ENCODE data around the gene FGF14. TPM values are rescaled to one million over a fixed set of nuclear protein-coding genes. Genes with fewer than 3 reads are reported as not detected.

FGF14 gene
- total RNA-seq, 2 donors from 2014 or later, result under 0.01 to 0.28 TPM

DNA sequence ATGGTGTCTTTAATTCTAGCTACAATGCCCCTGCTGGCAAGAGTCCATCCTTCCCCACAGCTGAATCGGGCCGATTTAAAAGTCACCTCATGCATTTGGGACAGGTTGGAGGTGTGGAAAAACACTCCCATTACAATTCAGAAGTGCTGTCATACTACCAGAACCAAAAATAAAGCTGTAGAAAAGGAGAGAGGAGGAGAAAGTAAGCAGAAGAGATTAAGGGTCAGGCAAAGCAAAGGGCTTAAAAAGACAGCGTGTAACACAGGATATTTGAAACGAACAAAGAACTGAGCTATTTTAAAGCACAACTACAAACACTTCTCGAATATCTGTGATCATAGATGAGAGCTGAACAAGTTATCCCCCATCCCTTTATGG is 90.4 kb downstream of the FGF14 start:
- Histone ChIP-seq H3K9me3 (no peaks in the 10 kb centered on the region), H3K4me1 (replicated peaks) (no peaks in the 10 kb centered on the region), H3K27ac (no peak overlapping the region), H3K27me3 (replicated peaks; ENCODE audit: insufficient read depth) (no peaks in the 10 kb centered on the region), H3K4me3 (no peak overlapping the region), H3K36me3 (no peaks in the 10 kb centered on the region)
- no peak for DNase-seq (ENCODE audit: low spot score)
- intact Hi-C loops (cut with DNase I), result no loop called here
- TF ChIP-seq POLR2A (IDR thresholded peaks at IDR 0.05) (no peak), POLR2AphosphoS5 (IDR thresholded peaks at IDR 0.05) (no peak)
- TF ChIP-seq, protein P1, sequence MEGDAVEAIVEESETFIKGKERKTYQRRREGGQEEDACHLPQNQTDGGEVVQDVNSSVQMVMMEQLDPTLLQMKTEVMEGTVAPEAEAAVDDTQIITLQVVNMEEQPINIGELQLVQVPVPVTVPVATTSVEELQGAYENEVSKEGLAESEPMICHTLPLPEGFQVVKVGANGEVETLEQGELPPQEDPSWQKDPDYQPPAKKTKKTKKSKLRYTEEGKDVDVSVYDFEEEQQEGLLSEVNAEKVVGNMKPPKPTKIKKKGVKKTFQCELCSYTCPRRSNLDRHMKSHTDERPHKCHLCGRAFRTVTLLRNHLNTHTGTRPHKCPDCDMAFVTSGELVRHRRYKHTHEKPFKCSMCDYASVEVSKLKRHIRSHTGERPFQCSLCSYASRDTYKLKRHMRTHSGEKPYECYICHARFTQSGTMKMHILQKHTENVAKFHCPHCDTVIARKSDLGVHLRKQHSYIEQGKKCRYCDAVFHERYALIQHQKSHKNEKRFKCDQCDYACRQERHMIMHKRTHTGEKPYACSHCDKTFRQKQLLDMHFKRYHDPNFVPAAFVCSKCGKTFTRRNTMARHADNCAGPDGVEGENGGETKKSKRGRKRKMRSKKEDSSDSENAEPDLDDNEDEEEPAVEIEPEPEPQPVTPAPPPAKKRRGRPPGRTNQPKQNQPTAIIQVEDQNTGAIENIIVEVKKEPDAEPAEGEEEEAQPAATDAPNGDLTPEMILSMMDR (IDR thresholded peaks at IDR 0.05), result no peak
- 72% methylated on average over 5 of the region's 5 CpGs for WGBS

DNA sequence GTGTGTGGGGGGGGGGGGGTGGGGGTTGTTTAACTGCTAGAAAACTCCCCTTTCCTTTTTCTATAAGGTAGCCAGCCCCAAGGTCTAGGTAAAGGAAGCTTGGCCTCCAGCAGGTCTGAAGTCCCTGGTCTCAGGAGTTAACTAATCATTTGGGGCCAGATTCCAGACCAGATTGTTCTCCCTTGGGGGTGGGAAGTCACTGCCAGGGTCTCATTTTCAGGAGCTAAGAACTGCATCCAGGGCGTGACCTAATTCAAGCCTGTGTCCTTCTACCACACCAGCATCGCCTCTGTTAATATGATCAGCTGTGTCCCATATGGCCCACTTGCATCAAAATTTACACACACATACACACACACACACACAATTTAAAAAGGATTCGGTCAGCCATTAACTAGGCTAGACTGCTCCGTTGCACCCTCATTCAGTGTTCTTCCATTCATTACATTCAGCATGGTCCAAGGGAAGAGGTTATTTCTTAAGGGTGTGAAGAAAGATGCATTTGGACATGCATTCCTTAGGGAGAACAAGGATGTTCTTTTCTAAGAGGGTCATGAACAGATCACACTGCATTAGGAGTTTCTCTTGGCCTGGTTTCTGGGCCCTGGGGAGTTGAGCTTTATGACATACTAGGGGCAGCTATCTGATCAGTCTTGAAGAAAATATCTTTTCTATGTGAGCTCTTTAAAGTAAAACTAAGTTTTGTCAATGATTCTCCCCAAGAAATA is 91.0 kb downstream of the FGF14 start:
- no peak for DNase-seq (ENCODE audit: low spot score)
- no peaks in the 10 kb centered on the region for H3K9me3 ChIP-seq
- TF ChIP-seq POLR2AphosphoS5 (IDR thresholded peaks at IDR 0.05) (no peak), POLR2A (IDR thresholded peaks at IDR 0.05) (no peak)
- TF ChIP-seq, protein P1 (IDR thresholded peaks at IDR 0.05), result no peak
- no peaks in the 10 kb centered on the region for H3K27me3 ChIP-seq (replicated peaks; ENCODE audit: insufficient read depth)
- 92% methylated on average over 4 of the region's 4 CpGs for WGBS
- H3K4me3 ChIP-seq, result no peak overlapping the region
- no peak overlapping the region for H3K27ac ChIP-seq
- intact Hi-C loops (cut with DNase I), result no loop called here
- no peaks in the 10 kb centered on the region for H3K4me1 ChIP-seq (replicated peaks)
- no peaks in the 10 kb centered on the region for H3K36me3 ChIP-seq

DNA sequence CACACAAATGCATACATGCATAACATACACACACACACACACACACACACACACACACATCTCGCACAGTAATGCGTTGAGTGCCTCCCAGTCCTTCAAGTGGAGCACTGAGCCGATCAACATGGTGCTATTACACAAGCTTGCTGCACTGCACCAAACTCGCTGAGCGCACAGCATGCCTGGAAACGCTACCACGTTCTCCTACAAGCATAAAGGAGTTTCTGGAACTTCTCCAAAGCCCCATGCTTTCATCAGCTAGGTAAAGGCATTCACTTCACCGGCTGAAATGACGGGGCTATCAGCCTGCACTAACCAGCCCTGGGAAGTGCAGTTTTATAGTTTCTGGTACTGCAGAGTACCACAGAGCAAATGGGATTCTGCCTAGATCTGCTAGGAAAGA is 92.7 kb downstream of the FGF14 start:
- H3K27me3 ChIP-seq (replicated peaks; ENCODE audit: insufficient read depth), result no peaks in the 10 kb centered on the region
- no peaks in the 10 kb centered on the region for H3K9me3 ChIP-seq
- H3K4me3 ChIP-seq, result no peak overlapping the region
- 36% methylated on average over 9 of the region's 9 CpGs for WGBS
- no peaks in the 10 kb centered on the region for H3K36me3 ChIP-seq
- TF ChIP-seq POLR2AphosphoS5 (IDR thresholded peaks at IDR 0.05), result no peak
- TF ChIP-seq, protein P1 (IDR thresholded peaks at IDR 0.05), result no peak
- no peak for TF ChIP-seq POLR2A (IDR thresholded peaks at IDR 0.05)
- no peak for DNase-seq (ENCODE audit: low spot score)
- H3K27ac ChIP-seq, result no peak overlapping the region
- intact Hi-C loops (cut with DNase I), result no loop called here
- H3K4me1 ChIP-seq (replicated peaks), result no peaks in the 10 kb centered on the region

DNA sequence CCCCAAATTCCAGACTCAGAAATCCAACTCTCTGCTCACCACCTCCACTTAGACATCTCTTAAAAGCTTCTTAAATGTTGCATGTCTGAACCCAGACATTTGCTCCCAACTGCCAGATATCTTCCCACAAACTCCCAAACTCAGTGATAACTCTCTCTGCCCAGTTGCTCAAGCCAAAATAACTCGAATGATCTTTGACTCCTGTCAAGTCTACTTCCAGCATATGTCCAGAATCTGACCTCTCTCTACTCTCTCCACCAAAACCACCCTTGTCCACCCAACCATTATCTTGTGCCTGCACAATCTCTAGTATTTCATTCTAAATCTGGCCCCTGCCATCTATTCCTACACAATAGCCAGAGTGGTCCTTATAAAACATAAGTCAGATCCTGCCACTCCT is 99.3 kb downstream of the FGF14 start:
- H3K36me3 ChIP-seq, result no peaks in the 10 kb centered on the region
- no peaks in the 10 kb centered on the region for H3K27me3 ChIP-seq (replicated peaks; ENCODE audit: insufficient read depth)
- H3K4me3 ChIP-seq, result no peak overlapping the region
- no peak overlapping the region for H3K27ac ChIP-seq
- WGBS, result 74% methylated on average over 1 of the region's 1 CpG
- H3K9me3 ChIP-seq, result no peaks in the 10 kb centered on the region
- no peaks in the 10 kb centered on the region for H3K4me1 ChIP-seq (replicated peaks)
- TF ChIP-seq POLR2AphosphoS5 (IDR thresholded peaks at IDR 0.05) (no peak), POLR2A (IDR thresholded peaks at IDR 0.05) (no peak)
- TF ChIP-seq, protein P1 (IDR thresholded peaks at IDR 0.05), result no peak
- no peak for DNase-seq (ENCODE audit: low spot score)
- intact Hi-C loops (cut with DNase I), result no loop called here

DNA sequence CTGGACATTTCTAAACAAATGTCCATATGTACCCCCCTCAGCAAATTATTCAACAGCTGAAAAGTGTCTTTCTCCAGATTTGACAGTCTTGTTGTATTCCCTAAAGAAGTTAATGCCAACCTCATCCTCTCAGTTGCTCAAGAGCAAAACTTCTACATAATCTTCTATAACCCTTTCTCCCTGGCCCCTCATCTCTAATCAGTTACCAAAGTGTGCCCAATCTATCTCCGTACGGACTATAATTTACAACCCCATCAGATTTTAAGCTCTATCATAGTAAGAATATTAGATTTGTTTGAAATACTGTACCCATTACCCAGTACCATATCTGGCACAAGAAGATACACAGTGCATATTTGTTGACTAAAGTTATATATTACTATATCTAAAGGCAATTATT is 101.5 kb downstream of the FGF14 start:
- 93% methylated on average over 2 of the region's 2 CpGs for WGBS
- no peaks in the 10 kb centered on the region for H3K36me3 ChIP-seq
- DNase-seq (ENCODE audit: low spot score), result no peak
- no peaks in the 10 kb centered on the region for H3K27me3 ChIP-seq (replicated peaks; ENCODE audit: insufficient read depth)
- H3K4me3 ChIP-seq, result no peak overlapping the region
- TF ChIP-seq POLR2A (IDR thresholded peaks at IDR 0.05) (no peak), POLR2AphosphoS5 (IDR thresholded peaks at IDR 0.05) (no peak)
- TF ChIP-seq, protein P1 (IDR thresholded peaks at IDR 0.05), result no peak
- H3K4me1 ChIP-seq (replicated peaks), result no peaks in the 10 kb centered on the region
- H3K27ac ChIP-seq, result no peak overlapping the region
- H3K9me3 ChIP-seq, result no peaks in the 10 kb centered on the region
- intact Hi-C loops (cut with DNase I), result no loop called here
